Mesenchymal stem cell (in vitro differentiated cells and primary cell): Measurements from ENCODE around the gene CTNNA1.
"Not testable (repeated sequence)": the region's sequence is repeated elsewhere in the genome, so short reads cannot be mapped to it uniquely, and the experiment has no call there.

Experiments
- DNase-seq: peaks from one replicate; pipeline ENCODE4 v3.0.0-alpha.2; 2013
- H2AFZ ChIP-seq: one replicate; pipeline ENCODE4 v1.6.1; 2013; ENCODE audit warnings: low read depth, mild to moderate bottlenecking, control low read depth, inconsistent platforms, low read length, moderate library complexity
- H2AK5ac ChIP-seq: 2 replicates; pipeline ENCODE4 v1.6.1; 2013; ENCODE audit warnings: low read length, moderate library complexity, mild to moderate bottlenecking, inconsistent platforms; ENCODE audit not compliant: severe bottlenecking
- H2BK120ac ChIP-seq: one replicate; pipeline ENCODE4 v1.6.1; 2013; ENCODE audit warnings: low read depth, mild to moderate bottlenecking, inconsistent platforms, low read length, moderate library complexity
- H2BK12ac ChIP-seq, 2 experiments: one replicate each; pipeline ENCODE4 v1.6.1; 2013; ENCODE audit warnings: inconsistent platforms in 2 of 2, low read length in 2 of 2, mild to moderate bottlenecking in 2 of 2, moderate library complexity in 2 of 2, control low read depth in 1 of 2
- H2BK15ac ChIP-seq: one replicate; pipeline ENCODE4 v1.6.1; 2013; ENCODE audit warnings: mild to moderate bottlenecking, low read depth, inconsistent platforms; ENCODE audit not compliant: poor library complexity, severe bottlenecking
- H2BK5ac ChIP-seq: 2 replicates; pipeline ENCODE4 v1.6.1; 2013; ENCODE audit warnings: low read depth, mild to moderate bottlenecking, low read length, control low read depth, inconsistent platforms; ENCODE audit not compliant: poor library complexity, severe bottlenecking
- H3K14ac ChIP-seq, 2 experiments: one replicate each; pipeline ENCODE4 v1.6.1; 2013; ENCODE audit warnings: inconsistent platforms in 2 of 2, low read length in 2 of 2, control low read depth in 1 of 2, mild to moderate bottlenecking in 1 of 2, moderate library complexity in 1 of 2
- H3K18ac ChIP-seq, 2 experiments: one replicate each; pipeline ENCODE4 v1.6.1; 2013; ENCODE audit warnings: inconsistent platforms in 2 of 2, low read length in 2 of 2, control low read depth in 1 of 2, low read depth in 1 of 2, mild to moderate bottlenecking in 1 of 2
- H3K23ac ChIP-seq, 2 experiments: one replicate each; pipeline ENCODE4 v1.6.1; 2013; ENCODE audit warnings: inconsistent platforms in 2 of 2, low read length in 2 of 2, mild to moderate bottlenecking in 2 of 2, moderate library complexity in 2 of 2, control low read depth in 1 of 2
- H3K27ac ChIP-seq: 2 replicates; pipeline ENCODE4 v1.5.1; 2013; ENCODE audit warnings: mild to moderate bottlenecking, moderate library complexity, low read length, control low read depth, inconsistent platforms; ENCODE audit not compliant: poor library complexity, severe bottlenecking
- H3K27me3 ChIP-seq, 2 experiments: 2 replicates each; pipeline versions ENCODE4 v1.6.1 to v1.7.0; 2013; ENCODE audit warnings: low read length in 2 of 2, mild to moderate bottlenecking in 2 of 2, moderate library complexity in 2 of 2, control low read depth in 1 of 2, inconsistent platforms in 1 of 2; ENCODE audit not compliant: control insufficient read depth in 1 of 2, insufficient read depth in 1 of 2
- H3K36me3 ChIP-seq, 2 experiments: 2 replicates each; pipeline versions ENCODE4 v1.6.1 to v1.7.0; 2013; ENCODE audit warnings: low read length in 2 of 2, control low read depth in 1 of 2, inconsistent platforms in 1 of 2, low read depth in 1 of 2, mild to moderate bottlenecking in 1 of 2; ENCODE audit not compliant: insufficient read depth in 2 of 2, control insufficient read depth in 1 of 2
- H3K4ac ChIP-seq, 2 experiments: one replicate each; pipeline ENCODE4 v1.6.1; 2013; ENCODE audit warnings: inconsistent platforms in 2 of 2, low read length in 2 of 2, mild to moderate bottlenecking in 2 of 2, moderate library complexity in 2 of 2, control low read depth in 1 of 2, low read depth in 1 of 2
- H3K4me1 ChIP-seq: 2 replicates; pipeline ENCODE4 v1.6.1; 2013; ENCODE audit warnings: low read depth, low read length, control low read depth; ENCODE audit not compliant: control insufficient read depth, insufficient read depth
- H3K4me2 ChIP-seq: 2 replicates; pipeline ENCODE4 v1.6.1; 2013; ENCODE audit warnings: low read length, mild to moderate bottlenecking, inconsistent platforms; ENCODE audit not compliant: poor library complexity, severe bottlenecking
- H3K4me3 ChIP-seq, 2 experiments: 2 replicates each; pipeline versions ENCODE4 v1.5.1 to v1.7.0; 2013; ENCODE audit warnings: low read length in 2 of 2, mild to moderate bottlenecking in 2 of 2, control low read depth in 1 of 2, low read depth in 1 of 2; ENCODE audit not compliant: insufficient read depth in 1 of 2
- H3K79me1 ChIP-seq: replicated peaks from 2 replicates; pipeline ENCODE4 v1.6.1; 2013; ENCODE audit warnings: mild to moderate bottlenecking, control low read depth, low read length, inconsistent platforms; ENCODE audit not compliant: poor library complexity, severe bottlenecking
- H3K9ac ChIP-seq: 2 replicates; pipeline ENCODE4 v1.7.0; 2013; ENCODE audit warnings: mild to moderate bottlenecking, low read length, moderate library complexity
- H3K9me3 ChIP-seq: 2 replicates; pipeline ENCODE4 v1.7.0; 2013; ENCODE audit warnings: mild to moderate bottlenecking, low read length; ENCODE audit not compliant: control insufficient read depth
- H4K8ac ChIP-seq: one replicate; pipeline ENCODE4 v1.6.1; 2013; ENCODE audit warnings: inconsistent platforms, mild to moderate bottlenecking, low read length, moderate library complexity
- H4K91ac ChIP-seq: one replicate; pipeline ENCODE4 v1.6.1; 2013; ENCODE audit warnings: mild to moderate bottlenecking, low read length, inconsistent platforms
- WGBS: methylation state at CpG from one replicate; pipeline ENCODE4 v1.1.7; 2013; ENCODE audit warnings: mixed read lengths; 5-methylcytosine and 5-hydroxymethylcytosine counted together

Gene CTNNA1

GRCh38 chr5:138714694-138715093 is 38.5 kb upstream of the CTNNA1 start:
- Histone ChIP-seq H3K4ac (no peak overlapping the region), H2BK12ac (no peak overlapping the region), H3K4me1 (peaks cover 5% of the 10 kb centered on the region), H2AK5ac (no peak overlapping the region), H2BK120ac (no peak overlapping the region), H3K18ac (no peak overlapping the region), H3K27ac (no peak overlapping the region), H2AFZ (no peak overlapping the region), H3K14ac (no peak overlapping the region), H3K36me3 (no peaks in the 10 kb centered on the region), H3K9me3 (no peaks in the 10 kb centered on the region), H2BK15ac (no peak overlapping the region), H3K23ac (no peak overlapping the region), H3K9ac (no peak overlapping the region), H4K8ac (no peak overlapping the region), H2BK5ac (no peak overlapping the region), H3K27me3 (peaks cover 0 to 4% of the 10 kb centered on the region in 2 experiments), H3K4me3 (no peak overlapping the region), H4K91ac (no peak overlapping the region), H3K4me2 (no peak overlapping the region), H3K79me1 (no peaks in the 10 kb centered on the region)
- WGBS = 96% methylated on average over 2 of the region's 3 CpGs
- DNase-seq = no peak

DNA sequence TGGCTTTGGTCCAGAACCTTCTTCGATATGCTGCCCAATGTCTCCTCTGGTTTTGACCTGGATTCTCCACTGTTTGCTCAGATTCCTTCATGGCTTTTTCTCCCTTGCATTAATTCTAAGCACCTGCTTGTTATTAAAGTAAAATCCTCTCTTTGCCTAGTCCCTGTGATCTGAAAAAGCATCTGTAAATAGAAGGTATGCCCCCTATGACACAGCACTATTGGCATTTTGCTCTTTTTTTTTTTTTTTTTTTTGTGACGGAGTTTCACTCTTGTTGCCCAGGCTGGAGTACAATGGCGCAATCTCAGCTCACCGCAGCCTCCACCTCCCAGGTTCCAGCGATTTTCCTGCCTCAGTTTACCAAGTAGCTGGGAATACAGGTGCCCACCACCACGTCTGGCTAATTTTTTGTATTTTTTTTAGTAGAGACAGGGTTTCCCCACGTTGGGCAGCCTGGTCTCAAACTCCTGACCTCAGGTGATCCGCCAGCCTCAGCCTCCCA is 37.2 kb upstream of the CTNNA1 start:
- H4K8ac ChIP-seq, H3K4me3 ChIP-seq, H3K4me1 ChIP-seq, H3K4me2 ChIP-seq, H3K79me1 ChIP-seq, H2BK12ac ChIP-seq, H3K14ac ChIP-seq, H2AFZ ChIP-seq, H4K91ac ChIP-seq, H2AK5ac ChIP-seq, H3K9me3 ChIP-seq, H2BK120ac ChIP-seq, H3K27ac ChIP-seq, H2BK5ac ChIP-seq, H3K36me3 ChIP-seq, H3K4ac ChIP-seq, DNase-seq, H3K23ac ChIP-seq, H3K18ac ChIP-seq, H2BK15ac ChIP-seq, H3K27me3 ChIP-seq, H3K9ac ChIP-seq: not testable (repeated sequence)
- 61% methylated on average over 8 of the region's 8 CpGs for WGBS

- peaks cover 5% of the 10 kb centered on the region for H3K4me1 ChIP-seq
- no peak overlapping the region for H4K8ac ChIP-seq
- no peaks in the 10 kb centered on the region for H3K79me1 ChIP-seq
- no peak overlapping the region for H3K14ac ChIP-seq
- H3K18ac ChIP-seq = no peak overlapping the region
- H3K27ac ChIP-seq = no peak overlapping the region
- no peak overlapping the region for H3K23ac ChIP-seq
- H3K4ac ChIP-seq = no peak overlapping the region
- no peak overlapping the region for H2AK5ac ChIP-seq
- H4K91ac ChIP-seq = no peak overlapping the region
- WGBS = 14% methylated on average over 3 of the region's 3 CpGs
- H2BK12ac ChIP-seq = no peak overlapping the region
- peak; percentile 28 for DNase-seq
- no peaks in the 10 kb centered on the region for H3K9me3 ChIP-seq
- H3K9ac ChIP-seq = no peak overlapping the region
- no peak overlapping the region for H2BK15ac ChIP-seq
- no peak overlapping the region for H2BK120ac ChIP-seq
- no peak overlapping the region for H3K4me3 ChIP-seq
- H2AFZ ChIP-seq = no peak overlapping the region
- H3K36me3 ChIP-seq = no peaks in the 10 kb centered on the region
- H3K27me3 ChIP-seq = peaks cover 0 to 4% of the 10 kb centered on the region in 2 experiments
- H2BK5ac ChIP-seq = no peak overlapping the region
- H3K4me2 ChIP-seq = no peak overlapping the region
Measured at GRCh38 chr5:138716456-138716924, 36.7 kb upstream of the CTNNA1 start.

GRCh38 chr5:138717399-138717798 is 35.8 kb upstream of the CTNNA1 start:
- H2AFZ ChIP-seq = no peak overlapping the region

More at GRCh38 chr5:138717399-138717798, 35.8 kb upstream of the CTNNA1 start:
- no peak overlapping the region for H3K9ac ChIP-seq
- H2BK12ac ChIP-seq = no peak overlapping the region
- no peak overlapping the region for H2BK15ac ChIP-seq
- peaks cover 0 to 13% of the 10 kb centered on the region in 2 experiments for H3K27me3 ChIP-seq
- no peak overlapping the region for H2BK5ac ChIP-seq
- no peak overlapping the region for H3K4ac ChIP-seq
- H3K79me1 ChIP-seq = no peaks in the 10 kb centered on the region
- no peak for DNase-seq
- H3K23ac ChIP-seq = no peak overlapping the region
- no peak overlapping the region for H2BK120ac ChIP-seq
- H4K8ac ChIP-seq = no peak overlapping the region
- no peaks in the 10 kb centered on the region for H3K9me3 ChIP-seq
- no peak overlapping the region for H3K4me3 ChIP-seq
- WGBS = 94% methylated on average over 2 of the region's 3 CpGs
- H4K91ac ChIP-seq = no peak overlapping the region
- H3K36me3 ChIP-seq = no peaks in the 10 kb centered on the region
- H3K14ac ChIP-seq = no peak overlapping the region
- no peak overlapping the region for H2AK5ac ChIP-seq
- H3K27ac ChIP-seq = no peak overlapping the region
- peaks cover 5% of the 10 kb centered on the region for H3K4me1 ChIP-seq
- no peak overlapping the region for H3K18ac ChIP-seq
- no peak overlapping the region for H3K4me2 ChIP-seq
